Right cardiac atrium (tissue), 5 donors: ENCODE data around the gene TTC39A. TPM values are rescaled to one million over a fixed set of nuclear protein-coding genes. Genes with fewer than 3 reads are reported as not detected.
A peak's percentile ranks its signal among the peaks of the same experiment; 100 is the strongest.

Experiments
- ATAC-seq, 2 donors: fragments of 200-7000 bp; cut with Tn5 transposase; one replicate each; pipeline versions ENCODE4 v1.8.0 to v1.9.1; 2020; ENCODE audit warnings: moderate library complexity in 2 of 2, mild to moderate bottlenecking in 1 of 2
- DNase-seq, 3 donors: peaks; one replicate each; pipeline ENCODE4 v3.0.0-alpha.2; 2020
- H3K27ac ChIP-seq: one replicate; pipeline ENCODE4 v1.5.1; 2013; ENCODE audit warnings: mild to moderate bottlenecking, low read length, control low read depth, moderate library complexity
- H3K27me3 ChIP-seq: one replicate; pipeline ENCODE4 v1.6.1; 2013; ENCODE audit not compliant: control insufficient read depth, insufficient read depth
- H3K4me1 ChIP-seq: one replicate; pipeline ENCODE4 v1.6.1; 2013; ENCODE audit warnings: low read length; ENCODE audit not compliant: control insufficient read depth, insufficient read depth
- H3K4me3 ChIP-seq: one replicate; pipeline ENCODE4 v1.5.1; 2013; ENCODE audit warnings: low read length, control low read depth
- H3K9me3 ChIP-seq: one replicate; pipeline ENCODE4 v1.6.1; 2013; ENCODE audit warnings: low read length; ENCODE audit not compliant: control insufficient read depth
- WGBS: extraction: QIAGEN DNeasy Blood & Tissue Kit; methylation state at CpG from one replicate; pipeline ENCODE4 v1.1.7; 2013; 5-methylcytosine and 5-hydroxymethylcytosine counted together
- intact Hi-C, 4 donors: fragments of 100-400 bp; cut with DNase I; formaldehyde crosslinking; loops; one replicate each; pipeline versions ENCODE4 v1.11.0 to v1.14.0; 2022 to 2023
- polyA plus RNA-seq: library from polyadenylated mRNA; stranded (reverse); fragments of 200-250 nt; gene quantifications from one replicate; pipeline ENCODE4 v1.2.3, GENCODE V29; 2013
- total RNA-seq, 4 donors: library from RNA; stranded (reverse); fragmentation: NEBNext Ultra II Directional; extraction: Animal tissue kit (Norgen Biotek cat#: 25700); gene quantifications; one replicate each; pipeline ENCODE4 v1.2.1, GENCODE V29; 2021
- donor health status: healthy with polysubstance abuse.
- donor health status: DM: no; HTN: yes; CAD: no.
- donor health status: DM: no; HTN: no; CAD: no.
- donor health status: DM: no; HTN: yes; CAD: no; lungs with severe emphysema.
- donor health status: DM: yes; HTN: yes; CAD: no.

Gene TTC39A
- total and polyA plus RNA-seq, 5 donors: 11.6 to 24.7 (median 15.7) TPM

DNA sequence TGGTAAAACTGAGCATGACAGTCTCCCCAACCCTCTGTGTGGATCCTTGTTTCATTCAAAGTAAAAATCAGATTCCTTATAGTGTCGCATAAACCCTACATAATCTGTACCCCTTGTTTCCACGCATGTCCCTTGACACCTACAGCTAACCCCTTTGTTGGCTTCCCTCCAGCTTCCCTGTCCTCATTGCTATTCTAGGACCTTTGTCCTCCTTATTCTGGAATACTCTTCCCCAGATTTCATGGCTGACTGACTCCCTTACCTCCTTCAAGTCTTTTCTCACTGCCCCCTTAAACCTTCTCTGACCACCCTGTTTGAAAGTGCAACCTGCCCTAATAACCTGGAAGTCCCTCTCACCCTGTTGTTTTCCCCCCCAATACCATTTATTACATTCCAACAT, 90.3 kb downstream of the TTC39A start:
- no peak overlapping the region for H3K4me3 ChIP-seq
- H3K27me3 ChIP-seq: no peaks in the 10 kb centered on the region
- intact Hi-C loops: no loop called here
- H3K9me3 ChIP-seq: no peaks in the 10 kb centered on the region
- DNase-seq (no peak), ATAC-seq (no peak)
- WGBS: 46% methylated on average over 2 of the region's 2 CpGs
- peak overlapping the region; percentile 2 for H3K27ac ChIP-seq
- H3K4me1 ChIP-seq: peaks cover 13% of the 10 kb centered on the region

DNA sequence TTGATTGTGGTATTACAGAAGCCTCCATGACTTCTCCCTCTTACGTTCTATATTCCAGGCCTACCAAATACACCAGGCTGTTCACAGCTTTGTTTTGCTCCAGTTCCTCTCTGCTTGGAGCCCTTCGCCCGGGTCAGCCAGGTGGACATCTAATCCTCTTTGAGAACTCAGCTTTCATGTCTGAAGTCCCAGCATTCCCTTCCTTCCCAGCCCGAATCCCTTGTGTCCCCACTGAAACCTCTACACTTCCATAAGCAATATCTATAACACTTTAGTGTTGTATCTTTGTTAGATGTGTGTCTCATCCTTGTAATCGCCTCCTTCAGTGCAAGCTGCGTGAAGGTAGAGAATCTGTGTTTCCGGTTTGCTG, 92.3 kb downstream of the TTC39A start:
- Histone ChIP-seq H3K9me3 (no peaks in the 10 kb centered on the region), H3K27ac (peak overlapping the region; percentile 61), H3K27me3 (no peaks in the 10 kb centered on the region), H3K4me3 (peak overlapping the region; percentile 96), H3K4me1 (peaks cover 14% of the 10 kb centered on the region)
- no peak for ATAC-seq
- no peak for DNase-seq
- WGBS: 13% methylated on average over 7 of the region's 7 CpGs
- intact Hi-C loops: no loop called here

DNA sequence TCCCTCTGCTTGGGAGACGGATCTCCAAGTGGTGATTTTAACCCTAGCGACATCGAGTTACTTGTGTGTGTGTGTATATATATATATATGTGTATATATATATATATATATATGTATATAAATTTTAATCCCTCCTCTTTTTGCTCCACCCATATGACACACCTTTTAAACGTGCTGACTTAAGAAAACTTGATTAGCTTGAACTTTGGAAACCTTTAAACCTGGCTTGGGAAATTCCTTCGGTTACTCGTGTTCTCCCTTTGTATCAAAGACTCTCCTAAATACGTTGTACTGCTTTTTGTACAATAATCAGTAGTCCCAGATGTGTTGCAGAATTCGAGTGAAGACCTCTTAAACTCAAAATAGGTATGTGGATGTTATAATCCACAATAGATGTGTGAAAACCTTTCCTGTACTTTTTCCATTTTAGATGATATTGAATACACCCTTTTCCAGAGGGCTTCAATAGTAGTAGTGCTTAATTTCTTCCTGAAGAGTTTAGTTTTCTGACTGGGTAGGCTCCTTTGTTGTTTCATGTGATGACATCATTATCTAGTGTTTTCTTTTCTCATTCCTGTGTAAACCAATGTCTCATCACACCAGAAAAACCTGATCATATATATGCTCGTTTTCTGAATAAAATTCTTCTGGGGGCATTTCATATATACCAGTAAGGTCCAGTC, 92.9 kb downstream of the TTC39A start:
- intact Hi-C loops: no loop called here
- ATAC-seq (no peak), DNase-seq (no peak)
- Histone ChIP-seq H3K27me3 (no peaks in the 10 kb centered on the region), H3K9me3 (no peaks in the 10 kb centered on the region), H3K4me1 (peaks cover 13% of the 10 kb centered on the region), H3K4me3 (peak overlapping the region; percentile 96), H3K27ac (peak overlapping the region; percentile 97)
- WGBS: 3% methylated on average over 9 of the region's 9 CpGs

Other genes starting within 250 kb of the TTC39A start
- gene C1orf185, start 228.3 kb downstream of the TTC39A start, total RNA-seq: not detected
- not detected for gene C1orf185, start 228.3 kb downstream of the TTC39A start, polyA plus RNA-seq
- 100 to 1,000 TPM; 119 to 131 (median 124) TPM for gene RNF11, start 94.3 kb downstream of the TTC39A start, total RNA-seq
- 78.4 TPM for gene RNF11, start 94.3 kb downstream of the TTC39A start, polyA plus RNA-seq
- 10 to 100 TPM; 72.4 to 87.5 (median 74.5) TPM for gene EPS15, start 188.7 kb upstream of the TTC39A start, total RNA-seq
- 26.0 TPM for gene EPS15, start 188.7 kb upstream of the TTC39A start, polyA plus RNA-seq